K562 (cell line): ENCODE results near the gene CYB561A3. TPM values are rescaled to one million over a fixed set of nuclear protein-coding genes. Genes with fewer than 3 reads are reported as not detected.

Experiments used
- ATAC-seq: fragments of 200-7000 bp; cut with Tn5 transposase; 3 replicates; pipeline ENCODE4 v1.9.1; 2020; ENCODE audit warnings: moderate library complexity
- BruUV-seq: library from RNA; stranded (reverse); fragments of 400-500 nt; replicated peaks from 2 replicates; lab custom pipeline; 2021; lab: Mats Ljungman, UMichigan
- CTCF ChIA-PET: fragments of 300-600 bp; formaldehyde crosslinking; extraction: SDS; loops from one replicate; lab custom pipeline; 2021; ENCODE audit warnings: low intra/inter-chr PET ratio; lab: Yijun Ruan, JAX
- POLR2A ChIA-PET: fragments of 300-600, 350-650 bp; sonication (Branson Sonifier 250); formaldehyde crosslinking; extraction: SDS; loops from one replicate; lab custom pipeline; 2021; ENCODE audit warnings: antibody characterized with exemption, inconsistent platforms; lab: Yijun Ruan, JAX
- DNase-seq, 4 experiments: peaks; one replicate each; pipeline versions ENCODE4 v3.0.0 to v3.0.0-alpha.2; 2011 to 2018; ENCODE audit warnings: low spot score in 3 of 4, mixed read lengths in 3 of 4; ENCODE audit errors: extremely low read depth in 1 of 4
- FAIRE-seq: peaks from 2 replicates; lab custom pipeline; 2011; peaks lifted over from hg19 to GRCh38; lab: Jason Lieb, UNC
- H2AFZ ChIP-seq: 2 replicates; pipeline ENCODE4 v1.6.0; 2011; ENCODE audit warnings: low read depth, low read length, control low read depth, inconsistent platforms
- H3K27ac ChIP-seq: fragments of 200-600 bp; 3 replicates; pipeline ENCODE4 v1.8.0; 2011; ENCODE audit warnings: low read depth, mild to moderate bottlenecking, control low read depth, inconsistent platforms, low read length, moderate library complexity, mixed read lengths; ENCODE audit errors: extremely low read depth
- H3K27me3 ChIP-seq, 2 experiments: fragments of 300-600 bp in 1 of 2; 2 replicates in 1 of 2; 3 replicates in 1 of 2; pipeline versions ENCODE4 v1.6.0 to v1.8.0; 2011; ENCODE audit warnings: inconsistent platforms in 2 of 2, low read length in 2 of 2, mild to moderate bottlenecking in 1 of 2, mixed read lengths in 1 of 2, moderate library complexity in 1 of 2; ENCODE audit not compliant: control insufficient read depth in 2 of 2, insufficient read depth in 2 of 2
- H3K36me3 ChIP-seq: fragments of 300-600 bp; 3 replicates; pipeline ENCODE4 v1.8.0; 2011; ENCODE audit warnings: mild to moderate bottlenecking, low read length, inconsistent platforms; ENCODE audit not compliant: control insufficient read depth, insufficient read depth
- H3K4me1 ChIP-seq, 2 experiments: fragments of 200-600 bp in 1 of 2; replicated peaks in 1 of 2; 2 replicates in 1 of 2; 3 replicates in 1 of 2; pipeline versions ENCODE4 v1.5.1 to v1.8.0; 2011; ENCODE audit warnings: inconsistent platforms in 2 of 2, low read length in 2 of 2, mild to moderate bottlenecking in 1 of 2, mixed read lengths in 1 of 2, moderate library complexity in 1 of 2; ENCODE audit not compliant: control insufficient read depth in 2 of 2, insufficient read depth in 2 of 2
- H3K4me2 ChIP-seq: 2 replicates; pipeline ENCODE4 v1.6.1; 2011; ENCODE audit warnings: low read length, control low read depth, inconsistent platforms, mixed read lengths; ENCODE audit not compliant: insufficient read depth
- H3K4me3 ChIP-seq: fragments of 200-600 bp; sonication (generic), shearing (Covaris generic); 2 replicates; pipeline ENCODE4 v1.5.1; 2016; ENCODE audit warnings: control low read depth, inconsistent platforms
- H3K79me2 ChIP-seq: fragments of 200-600 bp; 3 replicates; pipeline ENCODE4 v1.8.0; 2011; ENCODE audit warnings: low read length, inconsistent platforms; ENCODE audit not compliant: control insufficient read depth, insufficient read depth
- H3K9ac ChIP-seq, 2 experiments: 2 replicates each; pipeline versions ENCODE4 v1.6.0 to v1.6.1; 2011; ENCODE audit warnings: low read depth in 2 of 2, low read length in 2 of 2, control low read depth in 1 of 2, inconsistent platforms in 1 of 2, mild to moderate bottlenecking in 1 of 2, mixed read lengths in 1 of 2; ENCODE audit not compliant: insufficient read depth in 1 of 2
- H3K9me1 ChIP-seq: one replicate; pipeline ENCODE4 v1.6.0; 2011; ENCODE audit warnings: inconsistent platforms, mild to moderate bottlenecking, low read length, moderate library complexity; ENCODE audit not compliant: control insufficient read depth, insufficient read depth
- H3K9me3 ChIP-seq: replicated peaks from 2 replicates; pipeline ENCODE4 v1.5.1; 2011; ENCODE audit warnings: low read depth, low read length, inconsistent platforms; ENCODE audit not compliant: control insufficient read depth, insufficient read depth
- H4K20me1 ChIP-seq: replicated peaks from 2 replicates; pipeline ENCODE4 v1.6.1; 2011; ENCODE audit warnings: low read length, inconsistent platforms, mixed read lengths; ENCODE audit not compliant: control insufficient read depth, insufficient read depth
- MCM5 ChIP-seq: fragments of 450-650 bp; IDR thresholded peaks from 2 replicates; pipeline ENCODE4 v1.6.1; 2016; ENCODE audit warnings: low read depth
- PBX2 ChIP-seq, 2 experiments: IDR thresholded peaks in 1 of 2; conservative IDR thresholded peaks in 1 of 2; 2 replicates each; pipeline ENCODE4 v1.6.1; 2016; ENCODE audit warnings: low read depth in 2 of 2, mild to moderate bottlenecking in 1 of 2, missing compliant biosample characterization in 1 of 2, missing genetic modification characterization in 1 of 2, moderate library complexity in 1 of 2
- WGBS: fragments of 100-300 bp; shearing (Covaris generic); methylation state at CpG from one replicate; pipeline ENCODE4 v1.1.6; 2016; ENCODE audit warnings: low coverage, mixed read lengths; ENCODE audit not compliant: insufficient coverage; ENCODE audit errors: missing lambda C conversion rate; 5-methylcytosine and 5-hydroxymethylcytosine counted together
- in situ Hi-C: fragments of 300-500 bp; cut with MboI; formaldehyde crosslinking; loops from 4 replicates; pipeline ENCODE4 v1.15.0; 2018; ENCODE audit warnings: inconsistent platforms, mixed read lengths
- intact Hi-C: fragments of 100-400 bp; cut with micrococcal nuclease; formaldehyde crosslinking; loops from 2 replicates; pipeline ENCODE4 v1.14.2; 2022
- polyA plus RNA-seq, 8 experiments: library from polyadenylated mRNA; depleted of rRNA in 4 of 8; stranded (reverse) in 5 of 8; unstranded in 3 of 8; fragments of >200 nt; fragmentation: Nextera tagmentation in 2 of 8; fragmentation: Illumina TruSeq in 1 of 8; extraction: Ambion mirVana in 2 of 8; extraction: Trizol in 1 of 8; gene quantifications; 2 replicates each; pipeline versions ENCODE4 v1.2.1 to v1.2.3, GENCODE V29; 2011 to 2014; ENCODE audit warnings: inconsistent platforms in 1 of 8, missing spikeins in 1 of 8
- total RNA-seq, 7 experiments: library from RNA; depleted of rRNA in 6 of 7; stranded (reverse); fragments of >200 nt in 6 of 7; fragmentation: Illumina TruSeq in 2 of 7; extraction: Trizol in 2 of 7; gene quantifications; 2 replicates each; pipeline versions ENCODE4 v1.2.1 to v1.2.3, GENCODE V29; 2011 to 2021; ENCODE audit warnings: low replicate concordance in 1 of 7

Gene CYB561A3
- total and polyA plus RNA-seq, 9 of the 15 experiments (the other 6 are each of a cell fraction or from before 2014, with no cell fraction given) = 29.2 to 78.9 (median 37.9) TPM

- no peak for ATAC-seq
- peaks cover 52% of the 10 kb centered on the region for H3K79me2 ChIP-seq
- no peaks in the 10 kb centered on the region for H3K9me3 ChIP-seq
- no peak overlapping the region for H2AFZ ChIP-seq
- BruUV-seq = no TSS peak
- in situ Hi-C loops = no loop called here
- H3K9ac ChIP-seq = no peak overlapping the region
- H3K4me1 ChIP-seq = peaks cover 0 to 3% of the 10 kb centered on the region in 2 experiments; a peak in 1 of 5 replicates
- no peak for TF ChIP-seq PBX2 (CRISPR knock-in tag; IDR thresholded peaks at IDR 0.05; ENCODE audit: low read depth)
- peak; percentile 49; the same call in 1 of the 2 replicates for TF ChIP-seq PBX2 (tag; conservative IDR thresholded peaks at IDR 0.05; ENCODE audit: low read depth)
- TF ChIP-seq MCM5 = no peak
- TF ChIP-seq, all 486 proteins: peak for 1
- no peaks in the 10 kb centered on the region for H3K27me3 ChIP-seq
- no peak overlapping the region for H3K27ac ChIP-seq
- no peaks in the 10 kb centered on the region for H3K9me1 ChIP-seq
- H3K4me3 ChIP-seq = no peak overlapping the region
- H3K36me3 ChIP-seq = peaks cover 95% of the 10 kb centered on the region
- no peaks in the 10 kb centered on the region for H4K20me1 ChIP-seq
- DNase-seq = no peak
- H3K4me2 ChIP-seq = no peak overlapping the region
- POLR2A ChIA-PET = interaction anchor here (0.7 kb wide), 1 partner anchor 36 kb away, joined by 3 read pairs; the partner anchor contains the start of gene CYB561A3
- intact Hi-C loops = no loop called here
- FAIRE-seq = no peak
- 85% methylated on average over 2 of the region's 2 CpGs for WGBS
- CTCF ChIA-PET = no interaction called here
These were observed 35.9 kb downstream of the CYB561A3 start for GRCh38 chr11:61325649-61326414.
